H9 (cell line): ENCODE results near the gene RNF13. TPM values are rescaled to one million over a fixed set of nuclear protein-coding genes. Genes with fewer than 3 reads are reported as not detected.

Source experiments
- DNase-seq: peaks from one replicate; pipeline ENCODE4 v3.0.0-alpha.2; 2017
- H2AFZ ChIP-seq: one replicate; pipeline ENCODE4 v1.6.1; 2013; ENCODE audit warnings: mild to moderate bottlenecking, low read length, control low read depth, moderate library complexity
- H2AK5ac ChIP-seq: 2 replicates; pipeline ENCODE4 v1.6.1; 2013; ENCODE audit warnings: low read length, control low read depth, mixed read lengths; ENCODE audit not compliant: insufficient read length
- H2BK120ac ChIP-seq: one replicate; pipeline ENCODE4 v1.6.1; 2013; ENCODE audit warnings: low read depth, mild to moderate bottlenecking, low read length, control low read depth, inconsistent platforms; ENCODE audit not compliant: poor library complexity, severe bottlenecking
- H2BK12ac ChIP-seq: 2 replicates; pipeline ENCODE4 v1.6.1; 2013; ENCODE audit warnings: low read length, control low read depth, mixed read lengths, low read depth; ENCODE audit not compliant: insufficient read length
- H2BK15ac ChIP-seq: 2 replicates; pipeline ENCODE4 v1.6.1; 2013; ENCODE audit warnings: low read depth, low read length, control low read depth
- H2BK20ac ChIP-seq: one replicate; pipeline ENCODE4 v1.6.1; 2013; ENCODE audit warnings: low read depth, mild to moderate bottlenecking, low read length, control low read depth, inconsistent platforms; ENCODE audit not compliant: poor library complexity, severe bottlenecking
- H2BK5ac ChIP-seq: 2 replicates; pipeline ENCODE4 v1.6.1; 2013; ENCODE audit warnings: low read length, control low read depth, mixed read lengths; ENCODE audit not compliant: insufficient read length
- H3K14ac ChIP-seq: 2 replicates; pipeline ENCODE4 v1.6.1; 2013; ENCODE audit warnings: low read length, control low read depth; ENCODE audit not compliant: insufficient read depth
- H3K18ac ChIP-seq: 2 replicates; pipeline ENCODE4 v1.6.1; 2013; ENCODE audit warnings: low read depth, mild to moderate bottlenecking, mixed read lengths, low read length, control low read depth; ENCODE audit not compliant: insufficient read length
- H3K23ac ChIP-seq: 2 replicates; pipeline ENCODE4 v1.6.1; 2013; ENCODE audit warnings: low read length, control low read depth, mixed read lengths, low read depth; ENCODE audit not compliant: insufficient read length
- H3K23me2 ChIP-seq: 2 replicates; pipeline ENCODE4 v1.6.1; 2013; ENCODE audit warnings: low read depth, mild to moderate bottlenecking, mixed read lengths, low read length, control low read depth; ENCODE audit not compliant: insufficient read length, poor library complexity, severe bottlenecking
- H3K27ac ChIP-seq: 2 replicates; pipeline ENCODE4 v1.5.1; 2013; ENCODE audit warnings: low read length, control low read depth, mixed read lengths, low read depth; ENCODE audit not compliant: insufficient read length
- H3K27me3 ChIP-seq: 2 replicates; pipeline ENCODE4 v1.6.1; 2013; ENCODE audit warnings: low read length, control low read depth, inconsistent platforms; ENCODE audit not compliant: insufficient read depth
- H3K4ac ChIP-seq: 2 replicates; pipeline ENCODE4 v1.6.1; 2013; ENCODE audit warnings: low read depth, mild to moderate bottlenecking, control low read depth, inconsistent platforms, low read length, moderate library complexity
- H3K4me1 ChIP-seq: 2 replicates; pipeline ENCODE4 v1.6.1; 2013; ENCODE audit warnings: low read length, control low read depth, inconsistent platforms; ENCODE audit not compliant: insufficient read depth
- H3K4me2 ChIP-seq: 2 replicates; pipeline ENCODE4 v1.6.1; 2013; ENCODE audit warnings: low read length, control low read depth, mixed read lengths; ENCODE audit not compliant: insufficient read length, insufficient read depth
- H3K56ac ChIP-seq: 2 replicates; pipeline ENCODE4 v1.6.1; 2013; ENCODE audit warnings: low read depth, mild to moderate bottlenecking, mixed read lengths, low read length, control low read depth; ENCODE audit not compliant: insufficient read length
- H3K79me1 ChIP-seq: 2 replicates; pipeline ENCODE4 v1.6.1; 2013; ENCODE audit warnings: low read depth, mild to moderate bottlenecking, moderate library complexity, low read length, control low read depth, inconsistent platforms; ENCODE audit not compliant: insufficient read depth, poor library complexity, severe bottlenecking
- H3K79me2 ChIP-seq: 2 replicates; pipeline ENCODE4 v1.6.1; 2013; ENCODE audit warnings: low read length, control low read depth, inconsistent platforms; ENCODE audit not compliant: insufficient read depth
- H3K9ac ChIP-seq: 2 replicates; pipeline ENCODE4 v1.6.1; 2013; ENCODE audit warnings: low read length, control low read depth, mixed read lengths; ENCODE audit not compliant: insufficient read length; ENCODE audit errors: extremely low read depth
- H3K9me3 ChIP-seq: one replicate; pipeline ENCODE4 v1.6.1; 2013; ENCODE audit warnings: low read depth, low read length, inconsistent platforms; ENCODE audit not compliant: control insufficient read depth
- H3T11ph ChIP-seq: one replicate; pipeline ENCODE4 v1.6.1; 2013; ENCODE audit warnings: mild to moderate bottlenecking, low read length, control low read depth, inconsistent platforms
- H4K20me1 ChIP-seq: one replicate; pipeline ENCODE4 v1.6.1; 2013; ENCODE audit not compliant: control insufficient read depth, insufficient read length, insufficient read depth
- H4K5ac ChIP-seq: 2 replicates; pipeline ENCODE4 v1.6.1; 2013; ENCODE audit warnings: low read depth, mild to moderate bottlenecking, mixed read lengths, low read length, control low read depth; ENCODE audit not compliant: insufficient read length
- H4K8ac ChIP-seq: replicated peaks from 2 replicates; pipeline ENCODE4 v1.6.1; 2013; ENCODE audit warnings: low read length, control low read depth, mixed read lengths, low read depth; ENCODE audit not compliant: insufficient read length
- H4K91ac ChIP-seq: 2 replicates; pipeline ENCODE4 v1.6.1; 2013; ENCODE audit warnings: low read depth, mild to moderate bottlenecking, moderate library complexity, mixed read lengths, low read length, control low read depth; ENCODE audit not compliant: insufficient read length
- H3K27ac Mint-ChIP-seq, 3 experiments: 2 replicates in 2 of 3; 3 replicates in 1 of 3; pipeline ENCODE4 v1.8.0; 2020 to 2021; ENCODE audit warnings: mixed read lengths in 3 of 3, mild to moderate bottlenecking in 1 of 3, moderate library complexity in 1 of 3
- H3K27me3 Mint-ChIP-seq: 2 replicates; pipeline ENCODE4 v1.8.0; 2021; ENCODE audit warnings: low read depth, mild to moderate bottlenecking, moderate library complexity, mixed read lengths
- H3K36me3 Mint-ChIP-seq, 3 experiments: 2 replicates in 2 of 3; 3 replicates in 1 of 3; pipeline ENCODE4 v1.8.0; 2020 to 2021; ENCODE audit warnings: low read depth in 3 of 3, mixed read lengths in 3 of 3; ENCODE audit not compliant: insufficient read depth in 1 of 3
- H3K4me1 Mint-ChIP-seq, 2 experiments: 2 replicates each; pipeline ENCODE4 v1.8.0; 2020; ENCODE audit warnings: mixed read lengths in 2 of 2
- H3K4me3 Mint-ChIP-seq, 2 experiments: 2 replicates in 1 of 2; 3 replicates in 1 of 2; pipeline ENCODE4 v1.8.0; 2020 to 2021; ENCODE audit warnings: mild to moderate bottlenecking in 2 of 2, mixed read lengths in 2 of 2, moderate library complexity in 1 of 2
- H3K9me3 Mint-ChIP-seq, 2 experiments: 2 replicates in 1 of 2; 3 replicates in 1 of 2; pipeline ENCODE4 v1.8.0; 2020; ENCODE audit warnings: mild to moderate bottlenecking in 2 of 2, mixed read lengths in 2 of 2, moderate library complexity in 1 of 2
- CTCF ChIP-seq: fragments of 200-600 bp; sonication (generic); conservative IDR thresholded peaks from 3 replicates; pipeline ENCODE4 v1.8.0; 2021; ENCODE audit warnings: antibody characterized with exemption, mild to moderate bottlenecking
- WGBS: extraction: QIAGEN DNeasy Blood & Tissue Kit; methylation state at CpG from one replicate; pipeline ENCODE4 v1.1.7; 2013; ENCODE audit warnings: missing lambda C conversion rate, low lambda C conversion rate, mixed read lengths; ENCODE audit not compliant: insufficient read length; ENCODE audit errors: extremely low coverage; 5-methylcytosine and 5-hydroxymethylcytosine counted together
- total RNA-seq: library from RNA; stranded (reverse); gene quantifications from 2 replicates; pipeline ENCODE4 v1.2.1, GENCODE V29; 2021

The RNF13 gene
- total RNA-seq, 1 experiment from 2014 or later, result 23.4 TPM

- no peak overlapping the region for H2BK12ac ChIP-seq
- H2AK5ac ChIP-seq, result no peak overlapping the region
- H3K14ac ChIP-seq, result no peak overlapping the region
- no peak overlapping the region for H3K56ac ChIP-seq
- H3K9me3 ChIP-seq, result no peaks in the 10 kb centered on the region
- H3K9me3 Mint-ChIP-seq, result no peaks in the 10 kb centered on the region
- H3K18ac ChIP-seq, result no peak overlapping the region
- H4K91ac ChIP-seq, result no peak overlapping the region
- no peak overlapping the region for H3K9ac ChIP-seq
- no peaks in the 10 kb centered on the region for H3K23me2 ChIP-seq
- H3K4me1 Mint-ChIP-seq, result peaks cover 0 to 3% of the 10 kb centered on the region in 2 experiments; a peak in 1 of 4 replicates
- H3K27me3 Mint-ChIP-seq, result no peaks in the 10 kb centered on the region
- no peak overlapping the region for H3K23ac ChIP-seq
- no peak overlapping the region for H3K27ac Mint-ChIP-seq
- no CpG with 5 or more reads among the region's 4 CpGs for WGBS
- H3K27ac ChIP-seq, result no peak overlapping the region
- no peak overlapping the region for H4K8ac ChIP-seq
- no peaks in the 10 kb centered on the region for H3K79me1 ChIP-seq
- no peaks in the 10 kb centered on the region for H3K79me2 ChIP-seq
- H3K4ac ChIP-seq, result no peak overlapping the region
- DNase-seq, result no peak
- no peak for TF ChIP-seq CTCF
- H2BK120ac ChIP-seq, result no peak overlapping the region
- H2AFZ ChIP-seq, result no peak overlapping the region
- H3K36me3 Mint-ChIP-seq, result peaks cover 0 to 5% (median 2%) of the 10 kb centered on the region in 3 experiments; a peak in 2 of 7 replicates
- no peak overlapping the region for H3K4me3 Mint-ChIP-seq
- H3K4me1 ChIP-seq, result no peaks in the 10 kb centered on the region
- H3K27me3 ChIP-seq, result no peaks in the 10 kb centered on the region
- H2BK15ac ChIP-seq, result no peak overlapping the region
- H4K5ac ChIP-seq, result no peak overlapping the region
- no peaks in the 10 kb centered on the region for H4K20me1 ChIP-seq
- no peak overlapping the region for H2BK5ac ChIP-seq
- no peak overlapping the region for H3T11ph ChIP-seq
- H3K4me2 ChIP-seq, result no peak overlapping the region
- H2BK20ac ChIP-seq, result no peak overlapping the region
Observed at GRCh38 chr3:149909923-149910322, 96.9 kb downstream of the RNF13 start.
